ENCODE measurements around the gene ZFP64. TPM values are rescaled to one million over a fixed set of nuclear protein-coding genes. Genes with fewer than 3 reads are reported as not detected.

Gene ZFP64
- polyA plus RNA-seq, 2 donors, result 3.2 to 6.2 TPM

- Histone ChIP-seq H3K9me3 (ENCODE audit: control insufficient read depth in 2 of 2, insufficient read depth in 1 of 2, low read depth in 1 of 2, low read length in 1 of 2) (no peaks in the 10 kb centered on the region), H3K27ac (ENCODE audit: low read depth in 2 of 2, low read length in 1 of 2) (peak overlapping the region; percentile 95), H3K27me3 (ENCODE audit: control insufficient read depth in 1 of 2, insufficient read depth in 2 of 2, low read length in 2 of 2) (no peaks in the 10 kb centered on the region), H3K4me1 (ENCODE audit: control insufficient read depth in 2 of 2, insufficient read depth in 2 of 2, low read length in 1 of 2) (no peaks in the 10 kb centered on the region), H3K4me3 (ENCODE audit: low read depth in 1 of 2, low read length in 2 of 2) (peak overlapping the region; percentile 93 to 100), H3K36me3 (ENCODE audit: control insufficient read depth in 2 of 2, insufficient read depth in 2 of 2, low read length in 1 of 2) (no peaks in the 10 kb centered on the region)
- 0 to 1% methylated on average over 60 to 61 of the region's 61 CpGs for WGBS, 2 donors
Observed at GRCh38 chr20:52191916-52192718, 538 bp upstream of the ZFP64 start.

- peak overlapping the region; percentile 95 for H3K27ac ChIP-seq (ENCODE audit: low read depth in 2 of 2, low read length in 1 of 2)
- H3K4me1 ChIP-seq (ENCODE audit: control insufficient read depth in 2 of 2, insufficient read depth in 2 of 2, low read length in 1 of 2), result no peaks in the 10 kb centered on the region
- H3K4me3 ChIP-seq (ENCODE audit: low read depth in 1 of 2, low read length in 2 of 2), result peak overlapping the region; percentile 93 to 100
- peaks cover 0 to 3% of the 10 kb centered on the region in 2 donors for H3K36me3 ChIP-seq (ENCODE audit: control insufficient read depth in 2 of 2, insufficient read depth in 2 of 2, low read length in 1 of 2)
- 7 to 11% methylated on average over 15 of the region's 15 CpGs for WGBS, 2 donors
- H3K27me3 ChIP-seq (ENCODE audit: control insufficient read depth in 1 of 2, insufficient read depth in 2 of 2, low read length in 2 of 2), result no peaks in the 10 kb centered on the region
- H3K9me3 ChIP-seq (ENCODE audit: control insufficient read depth in 2 of 2, insufficient read depth in 1 of 2, low read depth in 1 of 2, low read length in 1 of 2), result no peaks in the 10 kb centered on the region
Observed at GRCh38 chr20:52190437-52191131, 995 bp downstream of the ZFP64 start.

- Histone ChIP-seq H3K4me3 (ENCODE audit: low read depth in 1 of 2, low read length in 2 of 2) (no peak overlapping the region), H3K9me3 (ENCODE audit: control insufficient read depth in 2 of 2, insufficient read depth in 1 of 2, low read depth in 1 of 2, low read length in 1 of 2) (no peaks in the 10 kb centered on the region), H3K36me3 (ENCODE audit: control insufficient read depth in 2 of 2, insufficient read depth in 2 of 2, low read length in 1 of 2) (peaks cover 4 to 5% of the 10 kb centered on the region in 2 donors), H3K27me3 (ENCODE audit: control insufficient read depth in 1 of 2, insufficient read depth in 2 of 2, low read length in 2 of 2) (no peaks in the 10 kb centered on the region), H3K27ac (ENCODE audit: low read depth in 2 of 2, low read length in 1 of 2) (no peak overlapping the region), H3K4me1 (ENCODE audit: control insufficient read depth in 2 of 2, insufficient read depth in 2 of 2, low read length in 1 of 2) (no peaks in the 10 kb centered on the region)
- 95 to 96% methylated on average over 9 of the region's 9 CpGs for WGBS, 2 donors
Observed at GRCh38 chr20:52181766-52182165, 9.8 kb downstream of the ZFP64 start.

- Histone ChIP-seq H3K4me3 (ENCODE audit: low read depth in 1 of 2, low read length in 2 of 2) (no peak overlapping the region), H3K27ac (ENCODE audit: low read depth in 2 of 2, low read length in 1 of 2) (no peak overlapping the region), H3K27me3 (ENCODE audit: control insufficient read depth in 1 of 2, insufficient read depth in 2 of 2, low read length in 2 of 2) (no peaks in the 10 kb centered on the region), H3K9me3 (ENCODE audit: control insufficient read depth in 2 of 2, insufficient read depth in 1 of 2, low read depth in 1 of 2, low read length in 1 of 2) (no peaks in the 10 kb centered on the region), H3K4me1 (ENCODE audit: control insufficient read depth in 2 of 2, insufficient read depth in 2 of 2, low read length in 1 of 2) (no peaks in the 10 kb centered on the region), H3K36me3 (ENCODE audit: control insufficient read depth in 2 of 2, insufficient read depth in 2 of 2, low read length in 1 of 2) (peaks cover 3 to 4% of the 10 kb centered on the region in 2 donors)
- 93 to 94% methylated on average over 5 of the region's 5 CpGs for WGBS, 2 donors
Observed at GRCh38 chr20:52180180-52180840, 11.3 kb downstream of the ZFP64 start.

- Histone ChIP-seq H3K9me3 (ENCODE audit: control insufficient read depth in 2 of 2, insufficient read depth in 1 of 2, low read depth in 1 of 2, low read length in 1 of 2) (no peaks in the 10 kb centered on the region), H3K27me3 (ENCODE audit: control insufficient read depth in 1 of 2, insufficient read depth in 2 of 2, low read length in 2 of 2) (no peaks in the 10 kb centered on the region), H3K27ac (ENCODE audit: low read depth in 2 of 2, low read length in 1 of 2) (no peak overlapping the region), H3K4me1 (ENCODE audit: control insufficient read depth in 2 of 2, insufficient read depth in 2 of 2, low read length in 1 of 2) (no peaks in the 10 kb centered on the region), H3K4me3 (ENCODE audit: low read depth in 1 of 2, low read length in 2 of 2) (no peak overlapping the region), H3K36me3 (ENCODE audit: control insufficient read depth in 2 of 2, insufficient read depth in 2 of 2, low read length in 1 of 2) (peaks cover 3 to 4% of the 10 kb centered on the region in 2 donors)
- 70 to 72% methylated on average over 4 of the region's 4 CpGs for WGBS, 2 donors
Observed at GRCh38 chr20:52179331-52180179, 12.0 kb downstream of the ZFP64 start.

DNA sequence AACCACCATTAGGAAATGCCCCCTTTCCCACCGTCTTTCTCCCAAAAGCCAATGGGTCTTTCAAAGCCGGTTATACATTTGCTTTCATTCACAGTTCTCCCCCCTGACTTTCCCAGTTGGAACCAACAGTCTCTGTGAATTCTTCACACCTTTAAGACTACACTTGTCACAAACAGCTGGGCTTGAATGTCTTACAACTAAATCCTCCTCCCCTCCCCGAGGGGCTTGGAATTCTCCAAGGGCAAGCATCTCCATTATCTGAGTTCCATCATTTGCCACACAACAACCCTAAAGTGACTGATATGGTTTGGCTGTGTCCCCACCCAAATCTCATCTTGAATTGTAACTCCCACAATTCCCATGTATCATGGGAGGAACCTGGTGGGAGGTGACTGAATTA, 12.9 kb downstream of the ZFP64 start:
- H3K4me3 ChIP-seq (ENCODE audit: low read depth in 1 of 2, low read length in 2 of 2), result no peak overlapping the region
- 75% methylated on average over 3 of the region's 3 CpGs for WGBS, 2 donors
- H3K27ac ChIP-seq (ENCODE audit: low read depth in 2 of 2, low read length in 1 of 2), result no peak overlapping the region
- peaks cover 3 to 4% of the 10 kb centered on the region in 2 donors for H3K36me3 ChIP-seq (ENCODE audit: control insufficient read depth in 2 of 2, insufficient read depth in 2 of 2, low read length in 1 of 2)
- H3K4me1 ChIP-seq (ENCODE audit: control insufficient read depth in 2 of 2, insufficient read depth in 2 of 2, low read length in 1 of 2), result no peaks in the 10 kb centered on the region
- no peaks in the 10 kb centered on the region for H3K27me3 ChIP-seq (ENCODE audit: control insufficient read depth in 1 of 2, insufficient read depth in 2 of 2, low read length in 2 of 2)
- H3K9me3 ChIP-seq (ENCODE audit: control insufficient read depth in 2 of 2, insufficient read depth in 1 of 2, low read depth in 1 of 2, low read length in 1 of 2), result no peaks in the 10 kb centered on the region

- no peak overlapping the region for H3K4me3 ChIP-seq (ENCODE audit: low read depth in 1 of 2, low read length in 2 of 2)
- H3K36me3 ChIP-seq (ENCODE audit: control insufficient read depth in 2 of 2, insufficient read depth in 2 of 2, low read length in 1 of 2), result no peaks in the 10 kb centered on the region
- no peaks in the 10 kb centered on the region for H3K27me3 ChIP-seq (ENCODE audit: control insufficient read depth in 1 of 2, insufficient read depth in 2 of 2, low read length in 2 of 2)
- H3K9me3 ChIP-seq (ENCODE audit: control insufficient read depth in 2 of 2, insufficient read depth in 1 of 2, low read depth in 1 of 2, low read length in 1 of 2), result no peaks in the 10 kb centered on the region
- 97 to 98% methylated on average over 18 of the region's 18 CpGs for WGBS, 2 donors
- H3K4me1 ChIP-seq (ENCODE audit: control insufficient read depth in 2 of 2, insufficient read depth in 2 of 2, low read length in 1 of 2), result no peaks in the 10 kb centered on the region
- no peak overlapping the region for H3K27ac ChIP-seq (ENCODE audit: low read depth in 2 of 2, low read length in 1 of 2)
Observed at GRCh38 chr20:52175840-52176239, 15.7 kb downstream of the ZFP64 start.

GRCh38 chr20:52172392-52173047, 19.1 kb downstream of the ZFP64 start:
- H3K4me1 ChIP-seq (ENCODE audit: control insufficient read depth in 2 of 2, insufficient read depth in 2 of 2, low read length in 1 of 2), result no peaks in the 10 kb centered on the region
- no peaks in the 10 kb centered on the region for H3K9me3 ChIP-seq (ENCODE audit: control insufficient read depth in 2 of 2, insufficient read depth in 1 of 2, low read depth in 1 of 2, low read length in 1 of 2)
- H3K36me3 ChIP-seq (ENCODE audit: control insufficient read depth in 2 of 2, insufficient read depth in 2 of 2, low read length in 1 of 2), result no peaks in the 10 kb centered on the region
- no peaks in the 10 kb centered on the region for H3K27me3 ChIP-seq (ENCODE audit: control insufficient read depth in 1 of 2, insufficient read depth in 2 of 2, low read length in 2 of 2)
- 84 to 86% methylated on average over 9 of the region's 9 CpGs for WGBS, 2 donors
- H3K27ac ChIP-seq (ENCODE audit: low read depth in 2 of 2, low read length in 1 of 2), result no peak overlapping the region
- H3K4me3 ChIP-seq (ENCODE audit: low read depth in 1 of 2, low read length in 2 of 2), result no peak overlapping the region

Measured in esophagus (tissue), 2 donors.